GM18867 (cell line): Measurements from ENCODE around the gene PABPC1L2A.
"Not testable (repeated sequence)": the region's sequence is repeated elsewhere in the genome, so short reads cannot be mapped to it uniquely, and the experiment has no call there.

Source experiments
- ATAC-seq: cut with Tn5 transposase; IDR thresholded peaks from one replicate; pipeline ENCODE4 v1.9.1; 2021; ENCODE audit warnings: mild to moderate bottlenecking, moderate library complexity; ENCODE audit not compliant: unreplicated experiment

Gene PABPC1L2A

DNA sequence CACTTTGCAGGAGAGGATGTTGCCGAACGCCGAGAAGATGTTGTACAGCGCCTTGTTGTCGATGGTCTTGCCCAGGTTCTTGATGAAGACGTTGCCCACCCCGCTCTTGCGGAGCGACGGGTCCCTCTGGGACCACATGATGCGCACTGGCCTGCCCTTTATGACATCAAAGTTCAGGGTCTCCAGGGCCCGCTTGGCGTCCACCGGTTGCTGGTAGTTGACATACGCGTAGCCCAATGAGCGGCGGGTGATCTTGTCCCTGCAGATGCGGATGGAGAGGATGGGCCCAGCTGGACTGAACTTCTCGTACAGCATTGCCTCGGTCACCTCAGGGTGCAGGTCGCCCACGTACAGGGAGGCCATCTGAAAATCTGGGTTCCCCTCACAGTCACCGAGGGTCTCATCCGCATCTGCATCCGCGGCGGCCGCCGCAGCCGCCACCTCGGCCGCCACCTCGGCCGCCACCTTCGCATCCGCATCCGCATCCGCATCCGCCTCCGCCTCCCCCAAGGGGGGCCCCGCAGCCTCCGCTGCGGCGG is at the start of gene PABPC1L2A:
Gene PABPC1L2A, minus strand, starts transcription at position 489 of the 539 bp plus-strand sequence. Its CDS starts 126 bp downstream, at position 363.
- not testable (repeated sequence) for ATAC-seq

DNA sequence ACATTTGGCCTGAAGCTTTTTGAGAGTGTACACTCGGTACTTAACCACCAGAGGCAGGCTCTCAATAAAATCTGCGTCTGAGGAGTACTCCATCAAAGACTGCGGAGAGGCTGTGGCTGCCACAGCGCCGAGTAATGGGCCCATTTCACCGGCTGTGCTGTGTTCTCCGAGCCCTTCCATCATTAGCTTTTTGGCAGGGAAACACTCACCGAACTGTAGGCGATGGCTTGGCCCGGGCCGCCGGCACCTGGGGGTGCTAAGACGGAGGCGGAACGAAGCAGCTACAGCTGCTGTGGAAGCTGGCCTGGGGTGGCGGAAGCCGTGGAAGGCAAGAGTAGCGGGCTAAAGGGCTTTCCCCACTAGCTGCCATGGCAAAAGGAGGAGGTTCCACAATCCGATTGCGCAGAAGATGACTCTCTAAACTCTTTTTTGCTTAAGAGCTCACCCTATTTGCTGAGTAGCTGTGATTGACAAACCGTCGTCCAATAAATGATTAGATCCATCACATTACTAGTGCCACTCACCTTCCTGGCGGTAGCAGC is 48.5 kb upstream of the PABPC1L2A start:
- no peak for ATAC-seq

DNA sequence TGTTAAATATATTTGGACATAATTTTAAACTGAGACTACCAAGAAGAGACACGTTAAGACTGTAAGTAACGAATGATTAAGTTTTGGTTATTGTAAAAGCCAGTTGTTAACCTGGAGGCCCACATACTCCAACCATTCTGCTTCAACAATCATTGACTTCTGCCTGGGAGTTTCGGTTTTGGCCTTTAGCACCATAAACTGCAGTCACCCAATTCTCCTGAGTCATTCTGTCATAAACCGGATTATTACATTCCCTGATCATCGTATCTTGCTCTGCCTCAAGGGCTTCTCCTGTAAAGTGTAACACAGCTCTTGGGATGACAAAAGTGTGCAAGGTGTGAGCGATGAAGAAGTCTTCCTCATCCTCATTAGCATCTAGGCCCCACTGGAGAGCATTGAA is 46.9 kb upstream of the PABPC1L2A start:
- no peak for ATAC-seq

DNA sequence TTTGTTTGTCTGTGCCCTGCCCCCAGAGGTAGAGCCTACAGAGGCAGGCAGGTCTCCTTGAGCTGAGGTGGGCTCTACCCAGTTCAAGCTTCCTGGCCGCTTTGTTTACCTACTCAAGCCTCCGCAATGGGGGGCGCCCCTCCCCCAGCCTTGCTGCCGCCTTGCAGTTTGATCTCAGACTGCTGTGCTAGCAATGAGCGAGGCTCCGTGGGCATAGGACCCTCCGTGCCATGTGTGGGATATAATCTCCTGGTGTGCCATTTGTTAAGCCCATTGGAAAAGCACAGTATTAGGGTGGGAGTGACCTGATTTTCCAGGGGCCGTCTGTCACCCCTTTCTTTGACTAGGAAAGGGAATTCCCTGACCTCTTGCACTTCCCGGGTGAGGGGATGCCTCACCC is 20.2 kb upstream of the PABPC1L2A start:
- ATAC-seq, result not testable (repeated sequence)

DNA sequence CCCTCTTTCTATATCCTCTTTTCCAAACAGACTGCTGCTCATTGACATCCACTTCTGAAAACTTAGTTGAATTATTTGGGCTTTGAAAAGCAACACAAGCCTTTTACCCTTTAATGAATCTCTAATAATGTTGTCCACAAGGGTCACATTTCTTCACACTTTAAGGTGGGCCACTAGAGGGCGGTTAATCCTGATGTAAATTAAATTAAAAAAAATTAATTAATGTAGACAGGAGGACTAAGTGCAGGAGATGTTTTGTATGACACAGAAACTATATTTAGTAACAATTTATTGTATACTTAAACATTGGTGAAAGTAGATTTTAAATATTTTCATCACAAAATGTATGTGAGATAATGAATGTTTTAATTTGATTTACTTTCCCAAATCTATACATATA is 7.5 kb upstream of the PABPC1L2A start:
- ATAC-seq, result not testable (repeated sequence)

DNA sequence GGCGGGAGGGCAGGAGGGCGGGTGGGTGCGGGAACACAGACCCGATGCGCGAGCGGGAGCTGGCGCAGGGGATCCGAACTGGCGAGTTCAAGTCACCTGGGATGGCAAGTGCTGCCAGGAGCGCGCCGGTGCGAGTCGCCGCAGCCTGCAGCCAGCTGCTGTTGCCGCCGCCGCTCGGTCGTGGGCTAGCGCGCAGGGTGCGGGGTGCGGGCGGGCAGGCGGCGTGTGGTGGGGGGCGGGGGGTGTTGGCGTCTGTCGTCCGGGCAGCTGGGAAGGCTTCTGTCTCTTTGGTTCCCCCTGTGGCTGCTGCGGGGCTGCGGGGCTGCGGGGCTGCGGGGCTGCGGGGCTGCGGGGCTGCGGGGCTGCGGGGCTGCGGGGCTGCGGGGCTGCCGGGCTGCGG is 572 bp upstream of the PABPC1L2A start:
- ATAC-seq, result not testable (repeated sequence)

DNA sequence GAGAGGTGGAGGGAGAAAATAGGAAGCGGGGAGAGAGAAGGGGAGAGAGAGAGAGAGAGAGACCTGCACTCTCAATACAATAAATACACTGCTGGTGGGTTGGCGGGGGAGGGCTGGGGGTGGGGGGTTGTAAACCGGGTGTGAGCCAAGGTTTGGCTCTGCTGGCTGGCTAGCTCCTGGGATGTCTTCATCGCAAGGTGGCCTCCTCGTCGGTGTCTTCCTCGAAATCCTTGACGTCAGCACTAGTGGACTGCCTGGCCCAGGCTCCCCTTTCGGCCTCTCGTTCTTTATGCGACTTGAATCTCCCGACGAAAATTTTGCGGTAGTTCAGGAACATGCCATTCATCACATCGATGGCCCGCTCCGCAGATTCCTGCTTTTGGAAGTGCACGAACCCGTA is 715 bp downstream of the PABPC1L2A start:
- not testable (repeated sequence) for ATAC-seq

DNA sequence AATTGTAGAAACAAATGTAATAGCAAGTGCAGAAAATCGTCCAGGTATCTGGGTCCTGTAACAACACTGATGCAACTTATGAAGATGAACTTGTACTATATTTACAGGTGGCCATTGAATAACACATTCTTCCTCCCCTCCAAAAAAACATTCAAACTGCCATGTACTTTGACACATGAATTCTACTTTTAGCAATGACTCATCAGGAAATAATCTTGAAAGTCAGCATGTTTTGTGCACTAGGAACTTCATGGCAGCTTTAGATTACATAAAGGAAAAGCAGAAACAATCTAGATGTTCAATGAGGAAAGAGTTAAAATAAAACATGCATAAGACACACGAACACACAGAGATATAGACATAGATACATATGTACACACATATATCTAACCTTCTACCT is 2.5 kb downstream of the PABPC1L2A start:
- no peak for ATAC-seq

DNA sequence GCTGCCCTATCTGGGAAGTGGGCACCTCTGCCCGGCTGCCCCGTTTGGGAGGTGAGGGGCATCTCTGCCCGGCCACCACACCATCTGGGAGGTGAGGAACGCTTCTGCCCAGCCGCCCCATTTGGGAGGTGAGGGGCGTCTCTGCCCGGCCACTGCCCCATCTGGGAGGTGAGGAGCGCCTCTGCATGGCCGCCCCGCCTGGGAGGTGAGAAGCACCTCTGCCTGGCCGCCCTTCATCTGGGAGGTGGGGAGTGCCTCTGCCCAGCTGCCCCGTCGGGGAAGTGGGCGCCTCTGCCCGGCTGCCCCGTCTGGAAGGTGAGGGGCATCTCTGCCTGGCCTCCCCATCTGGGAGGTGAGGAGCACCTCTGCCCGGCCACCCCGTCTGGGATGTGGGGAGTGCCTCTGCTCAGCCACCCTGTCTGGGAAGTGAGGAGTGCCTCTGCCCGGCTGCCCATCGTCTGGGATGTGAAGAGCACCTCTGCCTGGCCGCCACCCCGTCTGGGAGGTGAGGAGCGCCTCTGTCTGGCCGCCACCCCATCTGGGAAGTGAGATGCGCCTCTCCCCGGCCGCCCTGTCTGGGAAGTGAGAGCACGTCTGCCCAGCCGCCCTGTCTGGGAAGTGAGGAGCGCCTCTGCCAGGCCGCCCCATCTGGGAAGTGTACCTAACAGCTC is 9.8 kb downstream of the PABPC1L2A start:
- ATAC-seq, result no peak

DNA sequence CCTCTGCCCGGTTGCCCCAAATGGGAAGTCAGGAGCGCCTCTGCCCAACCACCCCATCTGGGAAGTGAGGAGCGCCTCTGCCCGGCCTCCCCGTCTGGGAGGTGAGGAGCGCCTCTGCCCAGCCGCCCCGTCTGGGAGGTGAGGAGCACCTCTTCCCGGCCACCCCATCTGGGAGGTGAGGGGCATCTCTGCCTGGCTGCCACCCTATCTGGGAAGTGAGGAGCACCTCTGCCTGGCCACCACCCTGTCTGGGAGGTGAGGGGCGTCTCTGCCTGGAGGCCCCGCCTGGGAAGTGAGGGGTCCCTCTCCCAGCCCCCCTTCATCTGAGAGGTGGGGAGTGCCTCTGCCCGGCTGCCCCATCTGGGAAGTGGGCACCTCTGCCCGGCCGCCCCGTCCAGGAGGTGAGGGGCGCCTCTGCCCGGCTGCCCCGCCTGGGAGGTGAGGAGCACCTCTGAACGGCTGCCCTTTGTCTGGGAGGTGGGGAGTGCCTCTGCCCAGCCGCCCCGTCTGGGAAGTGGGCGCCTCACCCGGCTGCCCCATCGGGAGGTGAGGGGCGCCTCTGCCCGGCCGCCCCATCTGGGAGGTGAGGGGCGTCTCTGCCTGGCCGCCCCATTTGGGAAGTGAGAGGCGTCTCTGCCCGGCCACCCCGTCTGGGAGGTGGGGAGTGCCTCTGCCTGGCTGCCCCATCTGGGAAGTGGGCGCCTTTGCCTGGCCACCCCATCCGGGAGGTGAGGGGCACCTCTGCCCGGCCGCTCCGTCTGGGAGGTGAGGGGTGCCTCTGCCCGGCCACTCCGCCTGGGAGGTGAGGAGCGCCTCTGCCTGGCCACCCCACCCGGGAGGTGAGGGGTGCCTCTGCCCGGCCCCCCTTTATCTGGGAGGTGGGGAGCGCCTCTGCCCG is 10.6 kb downstream of the PABPC1L2A start:
- ATAC-seq, result no peak

DNA sequence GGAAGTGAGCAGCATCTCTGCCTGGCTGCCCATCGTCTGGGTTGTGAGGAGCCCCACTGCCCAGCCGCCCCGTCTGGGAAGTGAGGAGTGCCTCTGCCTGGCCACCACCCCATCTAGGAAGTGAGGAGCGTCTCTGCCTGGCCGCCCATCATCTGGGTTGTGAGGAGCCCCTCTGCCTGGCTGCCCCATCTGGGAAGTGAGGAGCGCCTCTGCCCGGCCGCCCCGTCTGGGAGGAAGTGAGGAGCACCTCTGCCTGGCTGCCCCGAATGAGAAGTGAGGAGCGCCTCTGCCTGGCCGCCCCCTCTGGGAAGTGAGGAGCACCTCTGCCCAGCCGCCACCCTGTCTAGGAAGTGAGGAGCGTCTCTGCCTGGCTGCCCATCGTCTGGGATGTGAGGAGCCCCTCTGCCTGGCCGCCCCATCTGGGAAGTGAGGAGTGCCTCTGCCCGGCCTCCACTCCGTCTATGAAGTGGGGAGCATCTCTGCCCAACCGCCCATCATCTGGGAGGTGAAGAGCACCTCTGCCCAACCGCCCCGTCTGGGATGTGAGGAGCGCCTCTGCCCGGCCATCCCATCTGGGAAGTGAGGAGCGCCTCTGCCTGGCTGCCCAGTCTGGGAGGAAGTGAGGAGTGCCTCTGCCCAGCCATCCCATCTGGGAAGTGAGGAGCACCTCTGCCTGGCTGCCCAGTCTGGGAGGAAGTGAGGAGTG is 11.4 kb downstream of the PABPC1L2A start:
- not testable (repeated sequence) for ATAC-seq

DNA sequence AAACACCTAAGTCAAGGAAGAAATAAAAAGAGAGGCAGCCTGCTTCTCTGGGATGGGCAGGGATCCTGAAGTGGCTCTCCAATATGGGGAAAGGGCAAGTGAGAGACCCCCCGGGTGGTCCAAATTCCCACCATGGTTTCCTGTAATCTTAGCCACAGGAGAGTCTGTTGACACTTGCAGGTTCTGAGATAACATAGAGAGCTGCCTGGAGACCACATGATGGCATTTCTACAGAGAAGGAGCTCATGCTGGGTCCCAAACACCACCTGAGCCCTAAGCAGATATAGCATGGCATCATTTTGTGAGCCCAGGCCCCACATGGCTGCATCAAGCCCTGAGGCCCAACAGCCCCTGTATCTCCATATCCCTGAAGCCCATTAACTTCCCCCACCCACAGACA is 50.4 kb downstream of the PABPC1L2A start:
- ATAC-seq, result no peak
